Loucy (cell line): ENCODE data around the gene CXCL1.

Experiments used
- H2AFZ ChIP-seq: fragments of 200-600 bp; sonication (generic); 2 replicates; pipeline ENCODE4 v1.6.0; 2016; ENCODE audit warnings: antibody characterized with exemption, mild to moderate bottlenecking, low read length, moderate library complexity
- H3F3A ChIP-seq: fragments of 200-600 bp; 2 replicates; pipeline ENCODE4 v1.6.0; 2016; ENCODE audit warnings: antibody characterized with exemption, low read depth, mild to moderate bottlenecking
- H3K27me3 ChIP-seq: fragments of 200-600 bp; sonication (generic); 2 replicates; pipeline ENCODE4 v1.6.1; 2014; ENCODE audit warnings: low read length, mild to moderate bottlenecking; ENCODE audit not compliant: insufficient read depth, poor library complexity, severe bottlenecking
- H3K36me3 ChIP-seq: fragments of 200-600 bp; sonication (generic); 2 replicates; pipeline ENCODE4 v1.6.1; 2016; ENCODE audit warnings: low read length; ENCODE audit not compliant: insufficient read depth
- H3K4me1 ChIP-seq: fragments of 200-600 bp; sonication (generic); 2 replicates; pipeline ENCODE4 v1.5.1; 2014; ENCODE audit warnings: low read length, mild to moderate bottlenecking; ENCODE audit not compliant: insufficient read depth, poor library complexity, severe bottlenecking
- H3K4me2 ChIP-seq: fragments of 200-600 bp; sonication (generic); 2 replicates; pipeline ENCODE4 v1.6.0; 2014; ENCODE audit warnings: antibody characterized with exemption, low read length, low read depth, mild to moderate bottlenecking; ENCODE audit not compliant: poor library complexity, severe bottlenecking
- H3K4me3 ChIP-seq: fragments of 200-600 bp; sonication (generic); 2 replicates; pipeline ENCODE4 v1.5.1; 2014; ENCODE audit warnings: low read length, mild to moderate bottlenecking, mixed read lengths; ENCODE audit not compliant: poor library complexity, severe bottlenecking
- H3K79me2 ChIP-seq: fragments of 200-600 bp; sonication (generic); 2 replicates; pipeline ENCODE4 v1.6.1; 2014; ENCODE audit warnings: low read length; ENCODE audit not compliant: insufficient read depth
- H3K9ac ChIP-seq: fragments of 200-600 bp; sonication (generic); 2 replicates; pipeline ENCODE4 v1.6.0; 2014; ENCODE audit warnings: mild to moderate bottlenecking, low read depth, low read length, moderate library complexity; ENCODE audit not compliant: poor library complexity, severe bottlenecking
- H3K9me2 ChIP-seq: fragments of 200-600 bp; sonication (generic); replicated peaks from 2 replicates; pipeline ENCODE4 v1.6.1; 2016; ENCODE audit warnings: low read depth, low read length, mixed read lengths
- H3K9me3 ChIP-seq: fragments of 200-600 bp; sonication (generic); 2 replicates; pipeline ENCODE4 v1.6.1; 2014; ENCODE audit warnings: mild to moderate bottlenecking, antibody characterized with exemption, low read length, low read depth; ENCODE audit not compliant: insufficient read depth
- H4K20me1 ChIP-seq: fragments of 200-600 bp; sonication (generic); 2 replicates; pipeline ENCODE4 v1.6.0; 2014; ENCODE audit warnings: antibody characterized with exemption, low read length, mild to moderate bottlenecking; ENCODE audit not compliant: insufficient read depth, poor library complexity, severe bottlenecking
- EZH2phosphoT487 ChIP-seq: fragments of 200-600 bp; IDR thresholded peaks from 2 replicates; pipeline ENCODE4 v1.6.1; 2018; ENCODE audit warnings: antibody characterized with exemption, mild to moderate bottlenecking, moderate library complexity, borderline replicate concordance
- TF ChIP-seq, protein P1 (sequence below): fragments of 200-600 bp; sonication (generic); conservative IDR thresholded peaks from 2 replicates; pipeline ENCODE4 v1.5.1; 2014; ENCODE audit warnings: mild to moderate bottlenecking, antibody characterized with exemption, low read length

CXCL1 gene

DNA sequence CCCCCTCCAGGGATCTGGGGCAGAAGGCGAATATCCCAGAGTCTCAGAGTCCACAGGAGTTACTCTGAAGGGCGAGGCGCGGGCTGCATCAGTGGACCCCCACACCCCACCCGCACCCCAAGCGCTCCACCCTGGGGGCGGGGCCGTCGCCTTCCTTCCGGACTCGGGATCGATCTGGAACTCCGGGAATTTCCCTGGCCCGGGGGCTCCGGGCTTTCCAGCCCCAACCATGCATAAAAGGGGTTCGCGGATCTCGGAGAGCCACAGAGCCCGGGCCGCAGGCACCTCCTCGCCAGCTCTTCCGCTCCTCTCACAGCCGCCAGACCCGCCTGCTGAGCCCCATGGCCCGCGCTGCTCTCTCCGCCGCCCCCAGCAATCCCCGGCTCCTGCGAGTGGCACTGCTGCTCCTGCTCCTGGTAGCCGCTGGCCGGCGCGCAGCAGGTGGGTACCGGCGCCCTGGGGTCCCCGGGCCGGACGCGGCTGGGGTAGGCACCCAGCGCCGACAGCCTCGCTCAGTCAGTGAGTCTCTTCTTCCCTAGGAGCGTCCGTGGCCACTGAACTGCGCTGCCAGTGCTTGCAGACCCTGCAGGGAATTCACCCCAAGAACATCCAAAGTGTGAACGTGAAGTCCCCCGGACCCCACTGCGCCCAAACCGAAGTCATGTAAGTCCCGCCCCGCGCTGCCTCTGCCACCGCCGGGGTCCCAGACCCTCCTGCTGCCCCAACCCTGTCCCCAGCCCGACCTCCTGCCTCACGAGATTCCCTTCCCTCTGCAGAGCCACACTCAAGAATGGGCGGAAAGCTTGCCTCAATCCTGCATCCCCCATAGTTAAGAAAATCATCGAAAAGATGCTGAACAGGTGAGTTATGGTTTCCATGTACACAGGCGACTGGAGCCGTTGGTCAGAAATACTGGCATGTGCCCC is at the start of gene CXCL1:
CXCL1 (plus strand) TSS at position 264 of the 926 bp plus-strand sequence; CDS start at position 342, 78 bp downstream.
- Histone ChIP-seq H3K4me1 (no peaks in the 10 kb centered on the region), H3K4me3 (no peak within 1 kb of the TSS), H3K4me2 (no peak within 1 kb of the TSS), H3K27me3 (no peaks in the 10 kb centered on the region), H3K9ac (no peak within 1 kb of the TSS), H4K20me1 (no peaks in the 10 kb centered on the region), H3K79me2 (no peaks in the 10 kb centered on the region), H2AFZ (no peak within 1 kb of the TSS), H3F3A (no peaks in the 10 kb centered on the region), H3K9me2 (no peaks in the 10 kb centered on the region), H3K9me3 (no peaks in the 10 kb centered on the region), H3K36me3 (no peaks in the 10 kb centered on the region)
- no peak for TF ChIP-seq EZH2phosphoT487
- TF ChIP-seq, protein P1, sequence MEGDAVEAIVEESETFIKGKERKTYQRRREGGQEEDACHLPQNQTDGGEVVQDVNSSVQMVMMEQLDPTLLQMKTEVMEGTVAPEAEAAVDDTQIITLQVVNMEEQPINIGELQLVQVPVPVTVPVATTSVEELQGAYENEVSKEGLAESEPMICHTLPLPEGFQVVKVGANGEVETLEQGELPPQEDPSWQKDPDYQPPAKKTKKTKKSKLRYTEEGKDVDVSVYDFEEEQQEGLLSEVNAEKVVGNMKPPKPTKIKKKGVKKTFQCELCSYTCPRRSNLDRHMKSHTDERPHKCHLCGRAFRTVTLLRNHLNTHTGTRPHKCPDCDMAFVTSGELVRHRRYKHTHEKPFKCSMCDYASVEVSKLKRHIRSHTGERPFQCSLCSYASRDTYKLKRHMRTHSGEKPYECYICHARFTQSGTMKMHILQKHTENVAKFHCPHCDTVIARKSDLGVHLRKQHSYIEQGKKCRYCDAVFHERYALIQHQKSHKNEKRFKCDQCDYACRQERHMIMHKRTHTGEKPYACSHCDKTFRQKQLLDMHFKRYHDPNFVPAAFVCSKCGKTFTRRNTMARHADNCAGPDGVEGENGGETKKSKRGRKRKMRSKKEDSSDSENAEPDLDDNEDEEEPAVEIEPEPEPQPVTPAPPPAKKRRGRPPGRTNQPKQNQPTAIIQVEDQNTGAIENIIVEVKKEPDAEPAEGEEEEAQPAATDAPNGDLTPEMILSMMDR = no peak

DNA sequence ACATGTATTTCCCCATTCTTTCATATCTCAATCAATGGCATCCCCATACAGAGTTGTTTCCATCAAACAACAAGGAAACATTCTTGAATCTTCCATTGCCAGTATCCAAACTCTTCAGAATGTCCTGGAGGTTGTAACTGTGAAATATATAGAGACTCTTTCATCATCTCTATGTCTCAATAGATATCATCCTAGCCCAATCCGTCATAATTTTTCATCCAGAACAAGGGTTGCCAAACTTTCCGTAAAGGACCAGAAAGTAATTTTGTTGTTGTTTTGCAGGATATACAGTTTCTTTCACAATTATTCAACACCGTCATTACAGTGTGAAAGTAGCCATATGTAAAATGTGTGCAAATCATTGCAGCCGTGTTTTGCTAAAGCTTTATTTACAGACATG is 47.9 kb upstream of the CXCL1 start:
- no peaks in the 10 kb centered on the region for H4K20me1 ChIP-seq
- H3K36me3 ChIP-seq = no peaks in the 10 kb centered on the region
- no peak overlapping the region for H3K4me2 ChIP-seq

DNA sequence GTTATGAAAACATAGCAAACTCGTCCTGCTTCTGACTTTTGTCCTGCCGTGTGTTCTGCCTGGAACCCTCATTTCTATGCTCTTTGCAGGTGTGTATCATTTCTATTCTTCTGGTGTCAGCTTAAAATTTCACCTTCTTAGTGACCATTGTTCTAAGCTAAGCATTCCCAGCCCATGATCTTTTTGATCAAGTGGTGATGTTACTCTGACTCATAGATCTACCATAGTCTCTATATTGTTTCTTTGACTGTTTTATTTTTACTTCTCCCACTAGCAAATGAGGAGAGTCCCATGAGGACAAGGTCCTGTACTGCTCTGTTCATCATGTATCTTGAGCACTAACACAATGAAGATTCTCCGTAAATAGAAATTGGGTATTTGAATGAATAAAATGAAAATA is 46.8 kb upstream of the CXCL1 start:
- Histone ChIP-seq H4K20me1 (no peaks in the 10 kb centered on the region), H3K27me3 (no peaks in the 10 kb centered on the region), H3K9ac (no peak overlapping the region), H3K79me2 (no peaks in the 10 kb centered on the region), H3F3A (no peaks in the 10 kb centered on the region), H2AFZ (no peak overlapping the region), H3K9me3 (peaks cover 2% of the 10 kb centered on the region), H3K4me2 (no peak overlapping the region), H3K9me2 (no peaks in the 10 kb centered on the region), H3K4me3 (no peak overlapping the region), H3K36me3 (no peaks in the 10 kb centered on the region), H3K4me1 (no peaks in the 10 kb centered on the region)
- TF ChIP-seq, protein P1 = no peak
- TF ChIP-seq EZH2phosphoT487 = no peak

More for the DNA sequence above, 47.9 kb upstream of the CXCL1 start:
- TF ChIP-seq, protein P1 = no peak
- TF ChIP-seq EZH2phosphoT487 = no peak
- no peak overlapping the region for H3K9ac ChIP-seq
- no peak overlapping the region for H3K4me3 ChIP-seq
- H3K9me3 ChIP-seq = no peaks in the 10 kb centered on the region
- H2AFZ ChIP-seq = no peak overlapping the region
- no peaks in the 10 kb centered on the region for H3K9me2 ChIP-seq
- no peaks in the 10 kb centered on the region for H3F3A ChIP-seq
- H3K27me3 ChIP-seq = no peaks in the 10 kb centered on the region
- H3K4me1 ChIP-seq = peaks cover 10% of the 10 kb centered on the region
- no peaks in the 10 kb centered on the region for H3K79me2 ChIP-seq
